Endothelial cell of umbilical vein (primary cell): ENCODE data around the gene ZFYVE9. TPM values are rescaled to one million over a fixed set of nuclear protein-coding genes. Genes with fewer than 3 reads are reported as not detected.

Experiments used
- BruUV-seq: library from RNA; stranded (reverse); fragments of 400-500 nt; replicated peaks from 2 replicates; lab custom pipeline; 2021; lab: Mats Ljungman, UMichigan
- CTCF ChIA-PET: fragments of 300-600, 350-600 bp; sonication (Branson Sonifier 250); formaldehyde crosslinking; loops from one replicate; lab custom pipeline; 2021; ENCODE audit warnings: antibody characterized with exemption, inconsistent platforms; lab: Charles Lee
- POLR2A ChIA-PET: fragments of 300-600, 350-600 bp; sonication (Branson Sonifier 250); formaldehyde crosslinking; loops from one replicate; lab custom pipeline; 2021; ENCODE audit warnings: antibody characterized with exemption, inconsistent platforms; lab: Charles Lee
- DNase-seq: peaks from one replicate; pipeline ENCODE4 v3.0.0-alpha.2; 2011; ENCODE audit warnings: low read depth, low spot score
- FAIRE-seq: peaks from 2 replicates; lab custom pipeline; 2011; peaks lifted over from hg19 to GRCh38; lab: Jason Lieb, UNC
- H2AFZ ChIP-seq: 2 replicates; pipeline ENCODE4 v1.6.0; 2012; ENCODE audit warnings: low read depth, low read length, control low read depth, inconsistent platforms
- H3K27ac ChIP-seq: 2 replicates; pipeline ENCODE4 v1.5.1; 2011; ENCODE audit warnings: low read depth, mild to moderate bottlenecking, control low read depth, low read length, moderate library complexity; ENCODE audit not compliant: insufficient read depth
- H3K27me3 ChIP-seq, 2 experiments: 2 replicates each; pipeline versions ENCODE4 v1.6.0 to v1.6.1; 2011; ENCODE audit warnings: low read length in 2 of 2, mixed read lengths in 1 of 2; ENCODE audit not compliant: control insufficient read depth in 2 of 2, insufficient read depth in 2 of 2
- H3K36me3 ChIP-seq, 2 experiments: 2 replicates in 1 of 2; 3 replicates in 1 of 2; pipeline ENCODE4 v1.5.1; 2011; ENCODE audit warnings: low read length in 2 of 2, mild to moderate bottlenecking in 1 of 2, moderate library complexity in 1 of 2; ENCODE audit not compliant: control insufficient read depth in 2 of 2, insufficient read depth in 2 of 2; ENCODE audit errors: extremely low read depth in 1 of 2
- H3K4me1 ChIP-seq: 3 replicates; pipeline ENCODE4 v1.5.1; 2011; ENCODE audit warnings: mild to moderate bottlenecking, low read length; ENCODE audit not compliant: control insufficient read depth, insufficient read depth; ENCODE audit errors: extremely low read depth
- H3K4me2 ChIP-seq: 2 replicates; pipeline ENCODE4 v1.6.1; 2011; ENCODE audit warnings: low read length, control low read depth, mixed read lengths; ENCODE audit not compliant: insufficient read depth
- H3K4me3 ChIP-seq, 3 experiments: fragments of 200-600 bp in 1 of 3; sonication (generic), shearing (Covaris generic) in 1 of 3; replicated peaks in 1 of 3; 2 replicates each; pipeline ENCODE4 v1.5.1; 2011 to 2016; ENCODE audit warnings: control low read depth in 3 of 3, low read length in 3 of 3, mild to moderate bottlenecking in 2 of 3, inconsistent platforms in 1 of 3, low read depth in 1 of 3, moderate library complexity in 1 of 3; ENCODE audit not compliant: insufficient read depth in 1 of 3
- H3K79me2 ChIP-seq: 2 replicates; pipeline ENCODE4 v1.6.0; 2012; ENCODE audit warnings: low read length, inconsistent platforms; ENCODE audit not compliant: control insufficient read depth, insufficient read depth
- H3K9ac ChIP-seq: replicated peaks from 2 replicates; pipeline ENCODE3; 2011; ENCODE audit warnings: low read length, control low read depth; ENCODE audit not compliant: insufficient read depth; ENCODE audit errors: extremely low read depth
- H3K9me1 ChIP-seq: replicated peaks from 3 replicates; pipeline ENCODE4 v1.6.0; 2011; ENCODE audit warnings: mild to moderate bottlenecking, low read length; ENCODE audit not compliant: control insufficient read depth, insufficient read depth; ENCODE audit errors: extremely low read depth
- H3K9me3 ChIP-seq: replicated peaks from 2 replicates; pipeline ENCODE4 v1.5.1; 2012; ENCODE audit warnings: low read length, inconsistent platforms; ENCODE audit not compliant: control insufficient read depth, insufficient read depth
- H4K20me1 ChIP-seq: replicated peaks from 2 replicates; pipeline ENCODE3; 2011; ENCODE audit warnings: mild to moderate bottlenecking, low read length; ENCODE audit not compliant: control insufficient read depth, insufficient read depth; ENCODE audit errors: extremely low read depth
- CTCF ChIP-seq, 2 donors: IDR thresholded peaks; 1 replicate in 1 of 2; 2 replicates in 1 of 2; pipeline ENCODE4 v1.5.1; 2011; ENCODE audit warnings: low read length in 2 of 2, mild to moderate bottlenecking in 2 of 2, moderate library complexity in 2 of 2, control low read depth in 1 of 2, inconsistent platforms in 1 of 2, low read depth in 1 of 2; ENCODE audit not compliant: insufficient read depth in 1 of 2; ENCODE audit errors: extremely low read depth in 1 of 2
- EZH2 ChIP-seq: IDR thresholded peaks from 2 replicates; pipeline ENCODE4 v1.6.1; 2012; ENCODE audit warnings: borderline replicate concordance, low read depth, mild to moderate bottlenecking, moderate library complexity, low read length, inconsistent platforms; ENCODE audit not compliant: severe bottlenecking
- FOS ChIP-seq: IDR thresholded peaks from 2 replicates; pipeline ENCODE4 v1.6.1; 2011; ENCODE audit warnings: mild to moderate bottlenecking, low read length, moderate library complexity, borderline replicate concordance; ENCODE audit not compliant: insufficient read depth
- GATA2 ChIP-seq: IDR thresholded peaks from 2 replicates; pipeline ENCODE4 v1.7.0; 2011; ENCODE audit warnings: low read depth, mild to moderate bottlenecking, moderate library complexity, mixed read lengths, low read length; ENCODE audit not compliant: insufficient read length, insufficient read depth
- JUN ChIP-seq: IDR thresholded peaks from 2 replicates; pipeline ENCODE4 v1.6.1; 2011; ENCODE audit warnings: borderline replicate concordance, low read depth; ENCODE audit not compliant: insufficient read length, insufficient read depth
- MAX ChIP-seq: IDR thresholded peaks from 2 replicates; pipeline ENCODE4 v1.6.1; 2011; ENCODE audit not compliant: insufficient read depth, insufficient read length
- MYC ChIP-seq: IDR thresholded peaks from one replicate; pipeline ENCODE4 v1.6.1; 2011; ENCODE audit warnings: mild to moderate bottlenecking, low read depth, low read length
- POLR2A ChIP-seq: IDR thresholded peaks from 2 replicates; pipeline ENCODE4 v1.6.1; 2012; ENCODE audit warnings: low read depth, mild to moderate bottlenecking, control low read depth, low read length
- POLR2AphosphoS5 ChIP-seq: IDR thresholded peaks from 2 replicates; pipeline ENCODE4 v1.6.1; 2012; ENCODE audit warnings: low read depth, mild to moderate bottlenecking, control low read depth, low read length, moderate library complexity; ENCODE audit not compliant: insufficient read depth
- dilution Hi-C: fragments of 300-500 bp; cut with MboI; formaldehyde crosslinking; loops from one replicate; pipeline ENCODE4 v1.15.0; 2019; ENCODE audit warnings: low sequenced_read_pairs; ENCODE audit not compliant: extremely low pct_ligation_motif_present
- intact Hi-C: fragments of 100-400 bp; cut with micrococcal nuclease; formaldehyde crosslinking; loops from one replicate; pipeline ENCODE4 v1.10.0; 2022
- polyA plus RNA-seq, 4 experiments: library from polyadenylated mRNA; depleted of rRNA in 3 of 4; stranded (reverse) in 3 of 4; unstranded in 1 of 4; fragments of >200 nt; gene quantifications; 2 replicates each; pipeline versions ENCODE4 v1.2.1 to v1.2.3, GENCODE V29; 2011 to 2012; ENCODE audit warnings: missing spikeins in 1 of 4
- total RNA-seq: library from RNA; stranded (reverse); gene quantifications from 2 replicates; pipeline ENCODE4 v1.2.3, GENCODE V29; 2021

Gene ZFYVE9
- total and polyA plus RNA-seq, 2 donors (not counting 3 experiments of a cell fraction or from before 2014, with no cell fraction given): 4.1 to 16.8 TPM

- dilution Hi-C loops: no loop called here
- TF ChIP-seq JUN: no peak
- no peak for TF ChIP-seq MYC
- TF ChIP-seq FOS: no peak
- H3K27me3 ChIP-seq: no peaks in the 10 kb centered on the region
- no TSS peak for BruUV-seq
- no peak overlapping the region for H3K4me3 ChIP-seq
- no peaks in the 10 kb centered on the region for H3K9me1 ChIP-seq
- H4K20me1 ChIP-seq: no peaks in the 10 kb centered on the region
- H3K36me3 ChIP-seq: no peaks in the 10 kb centered on the region
- no peaks in the 10 kb centered on the region for H3K4me1 ChIP-seq
- no peaks in the 10 kb centered on the region for H3K9me3 ChIP-seq
- POLR2A ChIA-PET: no interaction called here
- DNase-seq: no peak
- H3K27ac ChIP-seq: no peak overlapping the region
- H2AFZ ChIP-seq: no peak overlapping the region
- no peaks in the 10 kb centered on the region for H3K79me2 ChIP-seq
- no peak overlapping the region for H3K4me2 ChIP-seq
- FAIRE-seq: no peak
- CTCF ChIA-PET: interaction anchor here (0.8 to 0.9 kb wide), 2 partner anchors 132 to 171 kb away, joined by 3 read pairs; no protein-coding TSS in a partner anchor
- intact Hi-C loops: loop anchor here (10.0 kb wide), 1 partner anchor 229 kb away; no protein-coding TSS in a partner anchor
- no peak overlapping the region for H3K9ac ChIP-seq
Observed at GRCh38 chr1:52123622-52124021, 18.3 kb upstream of the ZFYVE9 start.

- no peaks in the 10 kb centered on the region for H3K27me3 ChIP-seq
- no peaks in the 10 kb centered on the region for H4K20me1 ChIP-seq
- no peak overlapping the region for H3K9ac ChIP-seq
- TF ChIP-seq GATA2: no peak
- no peak for TF ChIP-seq MAX
- no peak for TF ChIP-seq EZH2
- no peak for TF ChIP-seq JUN
- no peak for TF ChIP-seq CTCF (IDR thresholded peaks at IDR 0.05; ENCODE audit: extremely low read depth in 1 of 2, insufficient read depth in 1 of 2, low read depth in 1 of 2, low read length in 2 of 2)
- TF ChIP-seq MYC: no peak
- TF ChIP-seq POLR2A: no peak
- no peak for TF ChIP-seq FOS
- TF ChIP-seq POLR2AphosphoS5: no peak
- no peaks in the 10 kb centered on the region for H3K9me3 ChIP-seq
- ChIA-PET POLR2A (no interaction called here), CTCF (interaction anchor here (0.6 to 3.6 kb wide), 11 partner anchors 14 to 560 kb away, joined by 3 to 97 read pairs (median 5); partner anchors contain the start of gene CC2D1B)
- dilution Hi-C loops (no loop called here), intact Hi-C loops (loop anchor here (5.0 to 10.0 kb wide), 2 partner anchors 231 to 541 kb away; no protein-coding TSS in a partner anchor)
- H3K4me3 ChIP-seq: no peak overlapping the region
- DNase-seq (no peak), FAIRE-seq (no peak)
- no peaks in the 10 kb centered on the region for H3K9me1 ChIP-seq
- H3K27ac ChIP-seq: no peak overlapping the region
- H3K36me3 ChIP-seq: no peaks in the 10 kb centered on the region
- no peak overlapping the region for H2AFZ ChIP-seq
- no peaks in the 10 kb centered on the region for H3K4me1 ChIP-seq
- H3K79me2 ChIP-seq: no peaks in the 10 kb centered on the region
- no peak overlapping the region for H3K4me2 ChIP-seq
- no TSS peak for BruUV-seq
Observed at GRCh38 chr1:52125736-52126359, 16.0 kb upstream of the ZFYVE9 start.
